Adrenal gland (tissue), 5 donors: Measurements from ENCODE around the gene ALDH1L1.

Experiments
- POLR2A ChIP-seq, 2 donors: fragments of 450-650 bp; IDR thresholded peaks; one replicate each; pipeline ENCODE4 v1.6.1; 2017; ENCODE audit warnings: antibody characterized with exemption in 2 of 2, mild to moderate bottlenecking in 2 of 2, moderate library complexity in 1 of 2
- TF ChIP-seq, protein P1 (sequence below), 6 experiments: fragments of 450-650 bp in 4 of 6; fragments of 200-600 bp in 2 of 6; sonication (generic) in 1 of 6; IDR thresholded peaks; 1 replicate in 5 of 6; 2 replicates in 1 of 6; pipeline versions ENCODE4 v1.5.1 to v1.8.0; 2016 to 2021; ENCODE audit warnings: antibody characterized with exemption in 6 of 6, mild to moderate bottlenecking in 2 of 6, moderate library complexity in 1 of 6
- donor health status: DM: no; HTN: no; CAD: no.

GRCh38 chr3:126197343-126197742, 17.0 kb upstream of the ALDH1L1 start:
- TF ChIP-seq, protein P1, sequence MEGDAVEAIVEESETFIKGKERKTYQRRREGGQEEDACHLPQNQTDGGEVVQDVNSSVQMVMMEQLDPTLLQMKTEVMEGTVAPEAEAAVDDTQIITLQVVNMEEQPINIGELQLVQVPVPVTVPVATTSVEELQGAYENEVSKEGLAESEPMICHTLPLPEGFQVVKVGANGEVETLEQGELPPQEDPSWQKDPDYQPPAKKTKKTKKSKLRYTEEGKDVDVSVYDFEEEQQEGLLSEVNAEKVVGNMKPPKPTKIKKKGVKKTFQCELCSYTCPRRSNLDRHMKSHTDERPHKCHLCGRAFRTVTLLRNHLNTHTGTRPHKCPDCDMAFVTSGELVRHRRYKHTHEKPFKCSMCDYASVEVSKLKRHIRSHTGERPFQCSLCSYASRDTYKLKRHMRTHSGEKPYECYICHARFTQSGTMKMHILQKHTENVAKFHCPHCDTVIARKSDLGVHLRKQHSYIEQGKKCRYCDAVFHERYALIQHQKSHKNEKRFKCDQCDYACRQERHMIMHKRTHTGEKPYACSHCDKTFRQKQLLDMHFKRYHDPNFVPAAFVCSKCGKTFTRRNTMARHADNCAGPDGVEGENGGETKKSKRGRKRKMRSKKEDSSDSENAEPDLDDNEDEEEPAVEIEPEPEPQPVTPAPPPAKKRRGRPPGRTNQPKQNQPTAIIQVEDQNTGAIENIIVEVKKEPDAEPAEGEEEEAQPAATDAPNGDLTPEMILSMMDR (IDR thresholded peaks at IDR 0.05) = no peak
- TF ChIP-seq POLR2A (IDR thresholded peaks at IDR 0.05) = no peak
